Testis (tissue), 3 donors: ENCODE data around the gene CAMKK2. TPM values are rescaled to one million over a fixed set of nuclear protein-coding genes. Genes with fewer than 3 reads are reported as not detected.

ENCODE experiments used
- DNase-seq: peaks from one replicate; pipeline ENCODE4 v3.0.0-alpha.2; 2019
- H3K27ac ChIP-seq, 2 donors: fragments of 200-600 bp; sonication (generic); one replicate each; pipeline ENCODE4 v1.5.1; 2019
- H3K27me3 ChIP-seq: fragments of 200-600 bp; sonication (generic); one replicate; pipeline ENCODE4 v1.5.1; 2019
- H3K36me3 ChIP-seq: fragments of 200-600 bp; sonication (generic); one replicate; pipeline ENCODE4 v1.5.1; 2017; ENCODE audit warnings: low read depth; ENCODE audit errors: missing control alignments
- H3K4me1 ChIP-seq: fragments of 200-600 bp; sonication (generic); one replicate; pipeline ENCODE4 v1.5.1; 2019
- H3K4me3 ChIP-seq, 2 donors: fragments of 200-600 bp; sonication (generic); one replicate each; pipeline ENCODE4 v1.5.1; 2017 to 2019
- H3K9me3 ChIP-seq: fragments of 200-600 bp; sonication (generic); one replicate; pipeline ENCODE4 v1.5.1; 2017
- CTCF ChIP-seq, 3 experiments: fragments of 450-650 bp in 2 of 3; fragments of 200-600 bp in 1 of 3; sonication (generic) in 1 of 3; IDR thresholded peaks; one replicate each; pipeline ENCODE4 v1.5.1; 2016 to 2019; ENCODE audit warnings: antibody characterized with exemption in 3 of 3, mild to moderate bottlenecking in 2 of 3, moderate library complexity in 1 of 3
- POLR2A ChIP-seq: fragments of 450-650 bp; IDR thresholded peaks from one replicate; pipeline ENCODE4 v1.6.1; 2017; ENCODE audit warnings: antibody characterized with exemption, mild to moderate bottlenecking, moderate library complexity
- WGBS, 2 donors: methylation state at CpG; one replicate each; pipeline ENCODE4 v1.1.5; 2018; 5-methylcytosine and 5-hydroxymethylcytosine counted together
- intact Hi-C: fragments of 100-400 bp; cut with DNase I; formaldehyde crosslinking; loops from one replicate; pipeline ENCODE4 v1.15.1; 2023; ENCODE audit warnings: low total_unique reads
- polyA plus RNA-seq: library from polyadenylated mRNA; stranded (reverse); fragments of 350-450 nt; fragmentation: Illumina TruSeq; extraction: RNeasy Lipid Tissue Mini Kit (QIAGEN cat#74804); gene quantifications from one replicate; pipeline ENCODE4 v1.2.3, GENCODE V29; 2014; ENCODE audit warnings: low read depth, low replicate concordance; ENCODE audit not compliant: insufficient read depth
- total RNA-seq, 2 donors: library from RNA; depleted of rRNA; stranded (reverse); fragments of >200 nt; gene quantifications; one replicate each; pipeline ENCODE4 v1.2.3, GENCODE V29; 2016

The CAMKK2 gene
- total and polyA plus RNA-seq, 3 donors from 2014 or later = 17.1 to 22.1 (median 21.5) TPM

GRCh38 chr12:121328620-121329019 is 32.1 kb upstream of the CAMKK2 start:
- Histone ChIP-seq H3K4me1 (no peaks in the 10 kb centered on the region), H3K27me3 (no peaks in the 10 kb centered on the region), H3K27ac (no peak overlapping the region), H3K9me3 (no peaks in the 10 kb centered on the region), H3K36me3 (no peaks in the 10 kb centered on the region), H3K4me3 (no peak overlapping the region)
- intact Hi-C loops = no loop called here
- DNase-seq = no peak
- 89 to 92% methylated on average over 4 of the region's 4 CpGs for WGBS, 2 donors
- TF ChIP-seq POLR2A (no peak), CTCF (IDR thresholded peaks at IDR 0.05) (no peak)

GRCh38 chr12:121326996-121327674 is 30.6 kb upstream of the CAMKK2 start:
- H3K9me3 ChIP-seq = no peaks in the 10 kb centered on the region
- no peaks in the 10 kb centered on the region for H3K4me1 ChIP-seq
- WGBS, 2 donors = 78 to 87% methylated on average over 9 to 21 of the region's 21 CpGs
- H3K4me3 ChIP-seq = no peak overlapping the region
- H3K36me3 ChIP-seq = no peaks in the 10 kb centered on the region
- TF ChIP-seq CTCF (IDR thresholded peaks at IDR 0.05) (no peak), POLR2A (no peak)
- intact Hi-C loops = no loop called here
- no peak overlapping the region for H3K27ac ChIP-seq
- no peak for DNase-seq
- H3K27me3 ChIP-seq = no peaks in the 10 kb centered on the region

GRCh38 chr12:121325922-121326396 is 29.4 kb upstream of the CAMKK2 start:
- Histone ChIP-seq H3K9me3 (no peaks in the 10 kb centered on the region), H3K27ac (no peak overlapping the region), H3K36me3 (no peaks in the 10 kb centered on the region), H3K27me3 (no peaks in the 10 kb centered on the region), H3K4me3 (no peak overlapping the region), H3K4me1 (no peaks in the 10 kb centered on the region)
- 50 to 77% methylated on average over 5 of the region's 5 CpGs for WGBS, 2 donors
- DNase-seq = no peak
- intact Hi-C loops = no loop called here
- no peak for TF ChIP-seq CTCF (IDR thresholded peaks at IDR 0.05)
- no peak for TF ChIP-seq POLR2A

GRCh38 chr12:121323908-121324307 is 27.4 kb upstream of the CAMKK2 start:
- Histone ChIP-seq H3K36me3 (no peaks in the 10 kb centered on the region), H3K4me1 (no peaks in the 10 kb centered on the region), H3K9me3 (no peaks in the 10 kb centered on the region), H3K27ac (no peak overlapping the region), H3K4me3 (no peak overlapping the region), H3K27me3 (no peaks in the 10 kb centered on the region)
- no peak for DNase-seq
- TF ChIP-seq CTCF (IDR thresholded peaks at IDR 0.05) (no peak), POLR2A (no peak)
- intact Hi-C loops = no loop called here
- 91 to 92% methylated on average over 3 of the region's 3 CpGs for WGBS, 2 donors

- no peaks in the 10 kb centered on the region for H3K9me3 ChIP-seq
- no peaks in the 10 kb centered on the region for H3K4me1 ChIP-seq
- H3K4me3 ChIP-seq = no peak overlapping the region
- no peaks in the 10 kb centered on the region for H3K27me3 ChIP-seq
- intact Hi-C loops = no loop called here
- WGBS, 2 donors = 92% methylated on average over 11 of the region's 11 CpGs
- H3K36me3 ChIP-seq = no peaks in the 10 kb centered on the region
- TF ChIP-seq POLR2A (no peak), CTCF (IDR thresholded peaks at IDR 0.05) (no peak)
- no peak overlapping the region for H3K27ac ChIP-seq
- DNase-seq = no peak
Measured at GRCh38 chr12:121318121-121318520, 21.6 kb upstream of the CAMKK2 start.
